AG04449 (cell line): Measurements from ENCODE around the gene CASK.
A peak's percentile ranks its signal among the peaks of the same experiment; 100 is the strongest.

Experiments
- CTCF ChIA-PET: fragments of 350-600 bp; formaldehyde crosslinking; extraction: SDS; loops from one replicate; lab custom pipeline; 2021; ENCODE audit warnings: antibody characterized with exemption; lab: Yijun Ruan, JAX
- POLR2A ChIA-PET: fragments of 400-600, 350-600 bp; formaldehyde crosslinking; extraction: SDS; loops from one replicate; lab custom pipeline; 2020; ENCODE audit warnings: antibody characterized with exemption, inconsistent platforms; lab: Yijun Ruan, JAX
- DNase-seq: peaks from one replicate; pipeline ENCODE4 v3.0.0-alpha.2; 2010; ENCODE audit warnings: low read depth, low spot score
- H3K4me3 ChIP-seq: 2 replicates; pipeline ENCODE4 v1.5.1; 2011; ENCODE audit warnings: low read depth, mild to moderate bottlenecking, control low read depth, low read length
- CTCF ChIP-seq: IDR thresholded peaks from one replicate; pipeline ENCODE4 v1.5.1; 2011; ENCODE audit warnings: mild to moderate bottlenecking, moderate library complexity, low read length, control low read depth, inconsistent platforms; ENCODE audit not compliant: insufficient read depth; ENCODE audit errors: missing control alignments

The CASK gene

GRCh38 chrX:41499984-41500383 lies 423.4 kb downstream of the CASK start:
- DNase-seq = no peak
- POLR2A ChIA-PET = no interaction called here
- no peak for TF ChIP-seq CTCF
- CTCF ChIA-PET = no interaction called here
- H3K4me3 ChIP-seq = no peak overlapping the region

GRCh38 chrX:41499195-41499594 lies 424.2 kb downstream of the CASK start:
- ChIA-PET POLR2A (no interaction called here), CTCF (no interaction called here)
- no peak for TF ChIP-seq CTCF
- DNase-seq = no peak
- no peak overlapping the region for H3K4me3 ChIP-seq

GRCh38 chrX:41491267-41492004 lies 431.9 kb downstream of the CASK start:
- POLR2A ChIA-PET = interaction anchor here (0.9 kb wide), 1 partner anchor 31 kb away, joined by 3 read pairs; no protein-coding TSS in a partner anchor
- CTCF ChIA-PET = no interaction called here
- peak; percentile 58 for DNase-seq
- peak overlapping the region; percentile 27 for H3K4me3 ChIP-seq
- TF ChIP-seq CTCF = no peak

GRCh38 chrX:41490446-41490845 lies 432.9 kb downstream of the CASK start:
- DNase-seq = no peak
- POLR2A ChIA-PET = no interaction called here

GRCh38 chrX:41482154-41482850 lies 441.1 kb downstream of the CASK start:
- ChIA-PET POLR2A (no interaction called here), CTCF (no interaction called here)
- TF ChIP-seq CTCF = no peak
- DNase-seq = no peak
- H3K4me3 ChIP-seq = no peak overlapping the region

More at GRCh38 chrX:41490446-41490845, 432.9 kb downstream of the CASK start:
- no peak for TF ChIP-seq CTCF
- CTCF ChIA-PET = no interaction called here
- no peak overlapping the region for H3K4me3 ChIP-seq
